Tibial nerve (tissue), 4 donors: ENCODE data around the gene DNTT. TPM values are rescaled to one million over a fixed set of nuclear protein-coding genes. Genes with fewer than 3 reads are reported as not detected.
A peak's percentile ranks its signal among the peaks of the same experiment; 100 is the strongest.

Experiments
- DNase-seq, 2 donors: peaks; one replicate each; pipeline ENCODE4 v3.0.0-alpha.2; 2019; ENCODE audit warnings: low spot score in 2 of 2
- H3K27ac ChIP-seq, 4 donors: fragments of 200-600 bp; sonication (generic) in 3 of 4; one replicate each; pipeline ENCODE4 v1.5.1; 2017 to 2019; ENCODE audit warnings: mild to moderate bottlenecking in 1 of 4
- H3K27me3 ChIP-seq, 2 donors: fragments of 200-600 bp; sonication (generic) in 1 of 2; one replicate each; pipeline versions ENCODE4 v1.5.1 to v1.6.0; 2017 to 2019
- H3K36me3 ChIP-seq, 3 donors: fragments of 200-600 bp; sonication (generic); one replicate each; pipeline ENCODE4 v1.5.1; 2018 to 2019
- H3K4me1 ChIP-seq, 4 donors: fragments of 200-600 bp; sonication (generic) in 3 of 4; one replicate each; pipeline ENCODE4 v1.5.1; 2017 to 2019
- H3K4me3 ChIP-seq, 4 donors: fragments of 200-600 bp; sonication (generic) in 3 of 4; one replicate each; pipeline ENCODE4 v1.5.1; 2017 to 2019; ENCODE audit warnings: mild to moderate bottlenecking in 1 of 4, moderate library complexity in 1 of 4
- H3K9me3 ChIP-seq, 4 donors: fragments of 200-600 bp; sonication (generic) in 3 of 4; one replicate each; pipeline ENCODE4 v1.5.1; 2017 to 2019
- CTCF ChIP-seq, 5 experiments: fragments of 200-600 bp in 3 of 5; fragments of 450-650 bp in 2 of 5; sonication (generic) in 3 of 5; IDR thresholded peaks; one replicate each; pipeline ENCODE4 v1.5.1; 2016 to 2019; ENCODE audit warnings: antibody characterized with exemption in 5 of 5, mild to moderate bottlenecking in 3 of 5, moderate library complexity in 2 of 5
- EP300 ChIP-seq, 2 donors: sonication (generic); formaldehyde crosslinking; IDR thresholded peaks; one replicate each; pipeline ENCODE4 v1.6.1; 2017; ENCODE audit warnings: antibody characterized with exemption in 2 of 2, mild to moderate bottlenecking in 1 of 2
- POLR2A ChIP-seq, 2 donors: fragments of 450-650 bp; IDR thresholded peaks; one replicate each; pipeline ENCODE4 v1.6.1; 2017; ENCODE audit warnings: antibody characterized with exemption in 2 of 2, mild to moderate bottlenecking in 2 of 2, moderate library complexity in 2 of 2
- WGBS, 2 donors: methylation state at CpG; one replicate each; pipeline ENCODE4 v1.1.5; 2018; 5-methylcytosine and 5-hydroxymethylcytosine counted together
- total RNA-seq, 4 donors: library from RNA; depleted of rRNA; stranded (reverse); fragments of >200 nt; gene quantifications; one replicate each; pipeline ENCODE4 v1.1.0, GENCODE V29; 2016

The DNTT gene
- total RNA-seq, 4 donors from 2014 or later: not detected

DNA sequence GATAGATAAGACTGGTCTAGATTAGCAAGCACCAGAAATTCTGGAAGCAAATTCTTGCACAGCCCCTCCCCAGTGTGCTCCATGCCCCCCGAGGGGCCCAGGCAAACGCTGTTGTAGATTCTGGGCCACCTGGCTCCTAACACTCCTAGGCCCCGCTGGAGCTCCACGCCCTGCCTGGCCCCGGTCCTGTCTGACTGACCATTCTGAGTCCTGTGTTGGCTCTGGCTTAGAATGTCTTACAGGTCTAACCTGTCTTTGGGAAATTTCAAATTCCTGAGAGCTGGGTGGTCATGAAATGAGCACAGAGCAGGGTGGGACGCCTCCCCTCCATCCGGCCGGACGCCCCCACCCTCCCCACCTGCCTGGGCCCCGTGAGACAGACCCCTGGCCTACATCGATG lies 67.1 kb downstream of the DNTT start:
- WGBS, 2 donors: 87 to 91% methylated on average over 11 of the region's 11 CpGs
- no peak overlapping the region for H3K27ac ChIP-seq

GRCh38 chr10:96374004-96374403 lies 69.8 kb downstream of the DNTT start:
- 78 to 89% methylated on average over 5 of the region's 5 CpGs for WGBS, 2 donors
- no peaks in the 10 kb centered on the region for H3K36me3 ChIP-seq
- no peak overlapping the region for H3K4me3 ChIP-seq
- H3K27ac ChIP-seq: no peak overlapping the region
- no peak for TF ChIP-seq EP300 (IDR thresholded peaks at IDR 0.05)
- no peak for TF ChIP-seq POLR2A (IDR thresholded peaks at IDR 0.05)
- no peak for TF ChIP-seq CTCF (IDR thresholded peaks at IDR 0.05)
- no peaks in the 10 kb centered on the region for H3K9me3 ChIP-seq
- DNase-seq: no peak
- H3K27me3 ChIP-seq: no peaks in the 10 kb centered on the region
- H3K4me1 ChIP-seq: peaks cover 0 to 20% (median 0%) of the 10 kb centered on the region in 4 donors

More for the DNA sequence above, 67.1 kb downstream of the DNTT start:
- no peak overlapping the region for H3K4me3 ChIP-seq
- H3K4me1 ChIP-seq: peaks cover 0 to 13% (median 0%) of the 10 kb centered on the region in 4 donors
- DNase-seq: no peak
- H3K9me3 ChIP-seq: no peaks in the 10 kb centered on the region
- no peaks in the 10 kb centered on the region for H3K36me3 ChIP-seq
- TF ChIP-seq POLR2A (IDR thresholded peaks at IDR 0.05): no peak
- no peak for TF ChIP-seq CTCF (IDR thresholded peaks at IDR 0.05)
- TF ChIP-seq EP300 (IDR thresholded peaks at IDR 0.05): no peak
- no peaks in the 10 kb centered on the region for H3K27me3 ChIP-seq

DNA sequence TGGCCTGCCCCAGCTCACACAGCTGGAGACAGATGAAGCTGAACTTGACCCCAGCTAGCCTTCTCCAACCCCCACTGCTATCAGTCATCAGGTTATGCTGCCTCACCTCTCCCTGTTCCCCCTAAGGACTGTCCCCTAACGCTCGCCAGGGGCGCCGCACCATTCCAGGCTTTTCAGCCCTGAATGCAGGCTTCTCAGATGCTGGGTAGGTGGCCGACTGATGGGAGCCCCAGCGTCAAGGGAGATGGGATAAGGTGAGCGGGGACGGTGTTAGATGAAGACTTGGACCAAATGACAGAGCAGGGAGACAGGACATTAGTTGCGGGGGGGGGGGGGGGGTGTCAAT lies 70.4 kb downstream of the DNTT start:
- Histone ChIP-seq H3K27ac (no peak overlapping the region), H3K36me3 (no peaks in the 10 kb centered on the region), H3K9me3 (no peaks in the 10 kb centered on the region), H3K4me1 (peaks cover 0 to 20% (median 0%) of the 10 kb centered on the region in 4 donors), H3K27me3 (no peaks in the 10 kb centered on the region), H3K4me3 (peak overlapping the region in 3 of 4 donors; percentile 32 to 49 (median 47))
- TF ChIP-seq EP300 (IDR thresholded peaks at IDR 0.05) (no peak), POLR2A (IDR thresholded peaks at IDR 0.05) (no peak), CTCF (IDR thresholded peaks at IDR 0.05) (no peak)
- no peak for DNase-seq
- WGBS, 2 donors: 19 to 23% methylated on average over 9 of the region's 9 CpGs

DNA sequence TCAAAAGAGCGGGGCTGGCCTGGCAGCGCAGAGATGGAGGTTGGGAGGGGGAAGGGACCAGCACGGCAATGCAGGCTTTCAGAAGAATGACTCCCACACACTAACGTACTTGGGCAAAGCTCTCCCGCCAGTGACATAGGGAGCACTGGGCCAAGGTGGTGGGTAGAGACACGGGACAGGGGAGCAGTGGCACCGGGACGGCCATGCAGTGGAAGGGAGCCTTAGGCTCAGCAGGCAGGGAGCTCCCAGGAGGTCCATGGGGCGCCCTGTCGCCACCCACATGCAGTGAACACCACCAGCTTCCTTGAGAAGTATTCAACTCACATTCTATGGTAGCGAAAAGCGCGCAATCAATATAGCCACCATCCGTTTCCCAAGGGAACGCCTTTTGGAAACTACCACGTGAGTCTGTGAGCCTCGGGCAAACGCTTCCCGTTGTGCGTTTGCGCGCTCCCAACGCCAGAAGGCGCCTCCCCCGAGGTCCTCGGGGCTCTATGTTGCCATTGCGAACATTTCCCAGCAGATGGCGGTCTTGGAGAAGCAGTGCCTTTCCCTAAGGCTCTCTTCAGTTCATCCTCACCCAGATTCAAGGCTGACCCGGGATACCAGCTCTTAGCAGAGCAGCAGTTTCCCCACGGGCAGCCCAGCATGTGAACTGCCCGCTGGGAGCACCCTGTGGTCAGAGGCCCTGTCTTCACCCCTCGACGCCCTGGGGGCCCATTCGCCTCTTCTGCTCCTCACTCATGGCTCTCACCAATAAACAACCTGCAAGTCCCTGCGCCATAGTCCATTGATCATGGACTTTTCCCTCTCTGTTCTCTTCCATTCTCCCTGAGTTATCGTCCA lies 71.0 kb downstream of the DNTT start:
- peaks cover 0 to 20% (median 0%) of the 10 kb centered on the region in 4 donors for H3K4me1 ChIP-seq
- H3K9me3 ChIP-seq: no peaks in the 10 kb centered on the region
- peak overlapping the region; percentile 32 to 49 (median 40) for H3K4me3 ChIP-seq
- peak overlapping the region in 1 of 4 donors; percentile 20 for H3K27ac ChIP-seq
- no peaks in the 10 kb centered on the region for H3K36me3 ChIP-seq
- 7 to 9% methylated on average over 33 to 35 of the region's 36 CpGs for WGBS, 2 donors
- H3K27me3 ChIP-seq: no peaks in the 10 kb centered on the region
- DNase-seq: peak; percentile 75 to 87
- TF ChIP-seq EP300 (IDR thresholded peaks at IDR 0.05) (no peak), CTCF (IDR thresholded peaks at IDR 0.05) (peak; percentile 89 to 97 (median 94)), POLR2A (IDR thresholded peaks at IDR 0.05) (no peak)

DNA sequence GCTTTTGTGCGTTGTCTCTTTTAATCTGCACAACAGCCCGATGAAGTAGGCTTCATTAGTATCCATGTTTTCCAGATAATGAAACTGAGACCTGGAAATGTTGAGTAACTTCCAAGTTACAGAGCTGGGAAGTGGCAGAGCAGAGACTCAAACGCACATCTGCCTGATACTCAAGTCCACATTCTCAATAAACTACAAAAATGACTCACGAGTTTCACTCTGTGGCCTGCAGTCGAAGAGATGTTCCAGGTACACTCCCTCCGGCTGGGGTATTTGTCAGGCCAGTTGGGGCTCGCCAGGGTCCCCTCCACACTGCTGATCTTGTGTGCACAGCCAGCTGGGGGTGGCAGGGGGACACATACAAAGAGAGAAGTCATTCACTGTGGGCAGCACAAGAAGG lies 72.2 kb downstream of the DNTT start:
- TF ChIP-seq POLR2A (IDR thresholded peaks at IDR 0.05) (no peak), CTCF (IDR thresholded peaks at IDR 0.05) (no peak), EP300 (IDR thresholded peaks at IDR 0.05) (no peak)
- Histone ChIP-seq H3K4me1 (peaks cover 0 to 20% (median 0%) of the 10 kb centered on the region in 4 donors), H3K36me3 (no peaks in the 10 kb centered on the region), H3K9me3 (no peaks in the 10 kb centered on the region), H3K27ac (no peak overlapping the region), H3K4me3 (no peak overlapping the region), H3K27me3 (no peaks in the 10 kb centered on the region)
- 76 to 81% methylated on average over 7 of the region's 7 CpGs for WGBS, 2 donors
- DNase-seq: no peak
